ENCODE measurements around the gene ATG3.

DNA sequence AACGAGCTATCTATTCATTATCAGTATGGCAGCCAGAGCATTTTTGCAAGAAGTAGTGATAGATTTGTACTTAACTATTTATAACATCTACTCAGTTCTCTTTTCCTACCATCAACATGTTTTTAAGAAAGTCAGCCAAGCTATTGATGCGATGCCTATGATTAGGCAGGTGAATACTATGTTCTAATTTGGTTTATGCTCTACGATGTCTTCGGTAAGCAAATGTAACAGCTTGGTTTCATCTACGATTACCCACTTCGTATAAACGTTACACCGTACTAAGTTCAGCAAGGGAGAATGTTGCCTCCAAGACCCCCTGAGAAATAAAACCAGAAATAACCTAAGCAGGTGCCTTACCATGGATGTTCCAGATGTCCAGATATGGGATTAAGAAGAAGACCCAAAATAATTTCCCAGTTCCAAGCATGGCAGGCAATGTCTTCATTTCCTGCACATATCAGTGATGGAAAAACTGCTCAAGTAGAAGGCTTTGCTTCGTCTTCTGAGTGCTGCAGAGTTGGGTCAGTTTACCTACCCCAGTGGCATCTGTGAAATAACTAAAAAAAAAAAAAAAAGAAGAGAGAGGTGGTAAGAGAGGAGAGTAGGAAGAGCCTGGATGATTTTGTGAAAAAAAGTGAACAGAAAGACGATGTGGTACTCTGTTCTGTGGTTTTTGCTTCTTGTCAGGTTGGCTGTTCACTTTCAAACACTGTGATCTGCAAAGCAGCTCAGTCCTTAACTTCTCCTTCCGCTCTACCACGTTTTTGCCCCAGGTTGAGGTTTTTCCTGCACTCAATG is 62.6 kb downstream of the ATG3 start, which contains the start of gene BTLA:
- TF ChIP-seq, protein P1, sequence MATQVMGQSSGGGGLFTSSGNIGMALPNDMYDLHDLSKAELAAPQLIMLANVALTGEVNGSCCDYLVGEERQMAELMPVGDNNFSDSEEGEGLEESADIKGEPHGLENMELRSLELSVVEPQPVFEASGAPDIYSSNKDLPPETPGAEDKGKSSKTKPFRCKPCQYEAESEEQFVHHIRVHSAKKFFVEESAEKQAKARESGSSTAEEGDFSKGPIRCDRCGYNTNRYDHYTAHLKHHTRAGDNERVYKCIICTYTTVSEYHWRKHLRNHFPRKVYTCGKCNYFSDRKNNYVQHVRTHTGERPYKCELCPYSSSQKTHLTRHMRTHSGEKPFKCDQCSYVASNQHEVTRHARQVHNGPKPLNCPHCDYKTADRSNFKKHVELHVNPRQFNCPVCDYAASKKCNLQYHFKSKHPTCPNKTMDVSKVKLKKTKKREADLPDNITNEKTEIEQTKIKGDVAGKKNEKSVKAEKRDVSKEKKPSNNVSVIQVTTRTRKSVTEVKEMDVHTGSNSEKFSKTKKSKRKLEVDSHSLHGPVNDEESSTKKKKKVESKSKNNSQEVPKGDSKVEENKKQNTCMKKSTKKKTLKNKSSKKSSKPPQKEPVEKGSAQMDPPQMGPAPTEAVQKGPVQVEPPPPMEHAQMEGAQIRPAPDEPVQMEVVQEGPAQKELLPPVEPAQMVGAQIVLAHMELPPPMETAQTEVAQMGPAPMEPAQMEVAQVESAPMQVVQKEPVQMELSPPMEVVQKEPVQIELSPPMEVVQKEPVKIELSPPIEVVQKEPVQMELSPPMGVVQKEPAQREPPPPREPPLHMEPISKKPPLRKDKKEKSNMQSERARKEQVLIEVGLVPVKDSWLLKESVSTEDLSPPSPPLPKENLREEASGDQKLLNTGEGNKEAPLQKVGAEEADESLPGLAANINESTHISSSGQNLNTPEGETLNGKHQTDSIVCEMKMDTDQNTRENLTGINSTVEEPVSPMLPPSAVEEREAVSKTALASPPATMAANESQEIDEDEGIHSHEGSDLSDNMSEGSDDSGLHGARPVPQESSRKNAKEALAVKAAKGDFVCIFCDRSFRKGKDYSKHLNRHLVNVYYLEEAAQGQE (IDR thresholded peaks at IDR 0.05; ENCODE audit: low read depth), result no peak
- TF ChIP-seq USF1 (IDR thresholded peaks at IDR 0.05) (no peak), CEBPB (IDR thresholded peaks at IDR 0.05) (no peak), EP300 (IDR thresholded peaks at IDR 0.05; ENCODE audit: borderline replicate concordance) (no peak), TCF12 (IDR thresholded peaks at IDR 0.05; ENCODE audit: low read depth) (no peak), TAF1 (IDR thresholded peaks at IDR 0.05; ENCODE audit: low read depth) (no peak), RAD21 (IDR thresholded peaks at IDR 0.05; ENCODE audit: low read depth) (no peak)
- TF ChIP-seq, protein P2, sequence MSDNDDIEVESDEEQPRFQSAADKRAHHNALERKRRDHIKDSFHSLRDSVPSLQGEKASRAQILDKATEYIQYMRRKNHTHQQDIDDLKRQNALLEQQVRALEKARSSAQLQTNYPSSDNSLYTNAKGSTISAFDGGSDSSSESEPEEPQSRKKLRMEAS (IDR thresholded peaks at IDR 0.05), result no peak
